Adrenal gland (tissue), 12 donors: ENCODE measurements around the gene SOCS2. TPM values are rescaled to one million over a fixed set of nuclear protein-coding genes. Genes with fewer than 3 reads are reported as not detected.

Source experiments
- DNase-seq, 7 donors: peaks; one replicate each; pipeline ENCODE4 v3.0.0-alpha.2; 2019 to 2020
- H3K27ac ChIP-seq, 5 donors: fragments of 200-600 bp; sonication (generic) in 4 of 5; 1 replicate in 3 of 5; 2 replicates in 2 of 5; pipeline versions ENCODE4 v1.5.1 to v1.8.0; 2016 to 2020; ENCODE audit warnings: mild to moderate bottlenecking in 1 of 5
- H3K27me3 ChIP-seq: fragments of 200-600 bp; 2 replicates; pipeline ENCODE4 v1.8.0; 2021
- H3K36me3 ChIP-seq, 2 donors: fragments of 200-600 bp; replicated peaks in 1 of 2; 1 replicate in 1 of 2; 2 replicates in 1 of 2; pipeline versions ENCODE4 v1.5.1 to v1.8.0; 2018 to 2022
- H3K4me1 ChIP-seq, 2 donors: fragments of 200-600 bp; replicated peaks in 1 of 2; 1 replicate in 1 of 2; 2 replicates in 1 of 2; pipeline versions ENCODE4 v1.5.1 to v1.8.0; 2018 to 2021
- H3K4me3 ChIP-seq, 4 donors: fragments of 200-600 bp; sonication (generic) in 3 of 4; one replicate each; pipeline ENCODE4 v1.5.1; 2016 to 2018
- H3K9me3 ChIP-seq, 3 donors: fragments of 200-600 bp; sonication (generic) in 1 of 3; replicated peaks in 1 of 3; 1 replicate in 2 of 3; 2 replicates in 1 of 3; pipeline versions ENCODE4 v1.5.1 to v1.8.0; 2016 to 2021
- CTCF ChIP-seq, 6 experiments: fragments of 450-650 bp in 4 of 6; fragments of 200-600 bp in 2 of 6; sonication (generic) in 1 of 6; IDR thresholded peaks; 1 replicate in 5 of 6; 2 replicates in 1 of 6; pipeline versions ENCODE4 v1.5.1 to v1.8.0; 2016 to 2021; ENCODE audit warnings: antibody characterized with exemption in 6 of 6, mild to moderate bottlenecking in 2 of 6, moderate library complexity in 1 of 6
- POLR2A ChIP-seq, 2 donors: fragments of 450-650 bp; IDR thresholded peaks; one replicate each; pipeline ENCODE4 v1.6.1; 2017; ENCODE audit warnings: antibody characterized with exemption in 2 of 2, mild to moderate bottlenecking in 2 of 2, moderate library complexity in 1 of 2
- WGBS, 4 donors: extraction: QIAGEN DNeasy Blood & Tissue Kit in 2 of 4; methylation state at CpG; one replicate each; pipeline versions ENCODE4 v1.1.5 to v1.1.7; 2013 to 2017; 5-methylcytosine and 5-hydroxymethylcytosine counted together
- intact Hi-C, 2 donors: fragments of 100-400 bp; cut with DNase I; formaldehyde crosslinking; loops; one replicate each; pipeline versions ENCODE4 v1.14.1 to v1.15.0; 2022 to 2023
- polyA plus RNA-seq, 3 donors: library from polyadenylated mRNA; stranded (reverse); fragments of 200-250 nt in 2 of 3; fragments of 350-450 nt in 1 of 3; fragmentation: Illumina TruSeq in 1 of 3; extraction: RNeasy Lipid Tissue Mini Kit (QIAGEN cat#74804) in 1 of 3; gene quantifications; one replicate each; pipeline ENCODE4 v1.2.3, GENCODE V29; 2013 to 2014
- total RNA-seq, 9 donors: library from RNA; depleted of rRNA in 4 of 9; stranded (reverse); fragments of >200 nt in 4 of 9; fragments of 120-200 nt in 1 of 9; fragmentation: NEBNext Ultra II Directional in 1 of 9; extraction: Animal tissue kit (Norgen Biotek cat#: 25700) in 1 of 9; gene quantifications; one replicate each; pipeline versions ENCODE4 v1.1.0 to v1.2.4, GENCODE V29; 2013 to 2023
- donor health status: healthy with polysubstance abuse.
- donor health status: Bipolar disorder and iron deficiency.
- donor health status: DM: yes; HTN: yes; CAD: no.
- donor health status: DM: no; HTN: no; CAD: no.
- donor health status: DM: no; HTN: no; CAD: no.
- donor health status: DM: yes; HTN: yes; CAD: no.

The SOCS2 gene
- total and polyA plus RNA-seq, 12 donors: 28.2 to 66.4 (median 43.6) TPM

DNA sequence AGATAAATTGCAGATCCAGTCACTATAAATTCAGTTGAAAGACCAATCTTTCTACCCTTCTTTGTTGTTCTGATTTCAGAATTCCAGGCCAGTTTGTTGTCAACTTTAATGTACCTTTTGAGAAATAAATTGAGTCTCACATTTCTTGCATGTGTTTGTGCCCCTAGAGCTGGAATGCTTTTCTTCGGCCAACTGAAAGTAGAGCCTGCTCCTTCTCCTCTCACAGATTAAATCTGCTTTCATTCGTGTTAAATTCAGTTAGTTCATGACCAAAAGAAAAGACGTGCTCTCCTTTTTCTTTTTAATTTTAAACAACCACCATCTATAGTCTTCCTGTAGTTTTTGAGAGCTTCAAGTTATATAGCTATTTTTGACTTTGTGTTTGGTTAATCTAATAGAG lies 22.9 kb downstream of the SOCS2 start:
- peak overlapping the region in 3 of 5 donors; percentile 41 to 94 (median 65) for H3K27ac ChIP-seq
- H3K9me3 ChIP-seq: no peaks in the 10 kb centered on the region
- TF ChIP-seq CTCF (IDR thresholded peaks at IDR 0.05) (no peak), POLR2A (IDR thresholded peaks at IDR 0.05) (no peak)
- H3K36me3 ChIP-seq: no peaks in the 10 kb centered on the region
- peak overlapping the region in 1 of 4 donors; percentile 37 for H3K4me3 ChIP-seq
- peaks cover 9 to 15% of the 10 kb centered on the region in 2 donors for H3K4me1 ChIP-seq
- intact Hi-C loops: no loop called here
- 28 to 50% (median 44%) methylated on average over 3 of the region's 3 CpGs for WGBS, 4 donors
- no peak for DNase-seq
- H3K27me3 ChIP-seq: no peaks in the 10 kb centered on the region

DNA sequence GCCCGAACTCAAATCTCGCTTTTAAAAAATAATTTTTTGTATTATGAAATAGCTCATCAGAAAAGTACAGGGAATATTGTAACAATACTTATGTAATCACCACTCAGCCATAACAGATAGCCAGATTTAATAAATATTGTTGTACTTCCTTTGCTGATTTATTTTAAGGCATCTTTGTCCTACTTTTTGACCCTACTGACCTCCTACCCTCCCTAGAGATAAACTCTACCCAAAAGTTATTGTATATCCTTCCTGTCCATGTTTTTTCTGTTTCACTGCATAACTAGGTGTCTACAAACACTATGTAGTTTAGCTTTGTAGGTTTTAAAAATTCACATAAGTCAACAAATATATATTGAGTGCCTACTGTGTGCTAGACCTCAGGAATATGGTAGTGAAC lies 25.1 kb downstream of the SOCS2 start:
- Histone ChIP-seq H3K9me3 (no peaks in the 10 kb centered on the region), H3K27ac (peak overlapping the region in 1 of 5 donors; percentile 6), H3K27me3 (no peaks in the 10 kb centered on the region), H3K4me1 (peaks cover under 1 to 6% of the 10 kb centered on the region in 2 donors), H3K4me3 (no peak overlapping the region), H3K36me3 (no peaks in the 10 kb centered on the region)
- intact Hi-C loops: no loop called here
- TF ChIP-seq POLR2A (IDR thresholded peaks at IDR 0.05) (no peak), CTCF (IDR thresholded peaks at IDR 0.05) (no peak)
- WGBS, 4 donors: 73 to 92% (median 85%) methylated on average over 2 of the region's 2 CpGs
- no peak for DNase-seq

DNA sequence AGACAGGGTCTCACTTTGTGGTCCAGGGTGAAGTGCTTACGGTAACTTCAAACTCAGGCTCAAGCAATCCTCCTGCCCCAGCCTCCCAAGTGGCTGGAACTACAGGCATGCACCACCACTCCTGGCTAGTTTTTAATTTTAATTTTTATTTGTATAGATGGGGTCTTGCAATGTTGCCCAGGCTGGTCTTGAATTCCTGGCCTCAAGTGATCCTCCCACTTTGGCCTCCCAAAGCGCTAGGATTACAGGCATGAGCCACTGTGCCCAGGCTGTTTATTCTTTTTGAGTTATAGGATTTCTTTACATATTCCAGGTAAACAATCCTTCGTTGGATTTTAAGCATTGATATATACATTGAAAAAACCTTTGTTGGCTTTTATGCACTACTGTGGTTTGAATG lies 26.7 kb downstream of the SOCS2 start:
- 93 to 100% (median 97%) methylated on average over 3 of the region's 3 CpGs for WGBS, 4 donors
- no peaks in the 10 kb centered on the region for H3K27me3 ChIP-seq
- H3K4me1 ChIP-seq: no peaks in the 10 kb centered on the region
- no peak for DNase-seq
- H3K4me3 ChIP-seq: no peak overlapping the region
- H3K9me3 ChIP-seq: no peaks in the 10 kb centered on the region
- TF ChIP-seq CTCF (IDR thresholded peaks at IDR 0.05): no peak
- TF ChIP-seq POLR2A (IDR thresholded peaks at IDR 0.05): no peak
- H3K27ac ChIP-seq: no peak overlapping the region
- no peaks in the 10 kb centered on the region for H3K36me3 ChIP-seq
- intact Hi-C loops: no loop called here

DNA sequence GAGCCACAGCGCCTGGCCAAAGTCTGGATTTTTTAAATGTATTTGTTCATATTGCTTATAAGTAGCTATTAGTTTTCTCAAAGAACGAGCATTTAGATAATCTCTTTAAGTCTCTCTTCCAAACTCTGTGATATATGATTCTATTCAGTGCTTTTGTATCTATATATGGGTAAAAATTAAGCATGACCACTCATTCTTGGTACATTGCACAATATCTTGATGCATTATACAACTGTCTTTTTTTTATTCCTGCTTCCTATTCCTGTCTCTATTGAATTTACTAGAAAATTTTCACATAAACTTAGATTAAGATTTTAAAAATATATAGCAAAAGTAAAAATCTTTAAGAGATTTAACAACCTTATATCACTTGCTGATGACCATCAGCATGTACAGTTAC lies 29.1 kb downstream of the SOCS2 start:
- no peak overlapping the region for H3K27ac ChIP-seq
- intact Hi-C loops: no loop called here
- H3K9me3 ChIP-seq: no peaks in the 10 kb centered on the region
- no peak for DNase-seq
- H3K4me1 ChIP-seq: no peaks in the 10 kb centered on the region
- no peak for TF ChIP-seq CTCF (IDR thresholded peaks at IDR 0.05)
- TF ChIP-seq POLR2A (IDR thresholded peaks at IDR 0.05): no peak
- H3K4me3 ChIP-seq: no peak overlapping the region
- no peaks in the 10 kb centered on the region for H3K27me3 ChIP-seq
- WGBS, 4 donors: 68 to 94% (median 74%) methylated on average over 2 of the region's 2 CpGs
- no peaks in the 10 kb centered on the region for H3K36me3 ChIP-seq
